Epithelial cell of proximal tubule (primary cell): ENCODE measurements around the gene SNX33. TPM values are rescaled to one million over a fixed set of nuclear protein-coding genes. Genes with fewer than 3 reads are reported as not detected.
"Not testable (repeated sequence)": the region's sequence is repeated elsewhere in the genome, so short reads cannot be mapped to it uniquely, and the experiment has no call there.

Experiments used
- DNase-seq: peaks from one replicate; pipeline ENCODE4 v3.0.0-alpha.2; 2011; ENCODE audit warnings: low read depth
- H3K4me3 ChIP-seq: 2 replicates; pipeline ENCODE4 v1.5.1; 2011; ENCODE audit warnings: low read depth, mild to moderate bottlenecking, low read length
- total RNA-seq: library from RNA; depleted of rRNA; stranded (reverse); fragments of >200 nt; gene quantifications from 2 replicates; pipeline ENCODE4 v1.2.3, GENCODE V29; 2015
- TF ChIP-seq, protein P1 (sequence below): conservative IDR thresholded peaks from 2 replicates; pipeline ENCODE4 v1.5.1; 2012; ENCODE audit warnings: low read depth, mild to moderate bottlenecking, low read length

Gene SNX33
- total RNA-seq, 1 donor from 2014 or later = 6.7 TPM

DNA sequence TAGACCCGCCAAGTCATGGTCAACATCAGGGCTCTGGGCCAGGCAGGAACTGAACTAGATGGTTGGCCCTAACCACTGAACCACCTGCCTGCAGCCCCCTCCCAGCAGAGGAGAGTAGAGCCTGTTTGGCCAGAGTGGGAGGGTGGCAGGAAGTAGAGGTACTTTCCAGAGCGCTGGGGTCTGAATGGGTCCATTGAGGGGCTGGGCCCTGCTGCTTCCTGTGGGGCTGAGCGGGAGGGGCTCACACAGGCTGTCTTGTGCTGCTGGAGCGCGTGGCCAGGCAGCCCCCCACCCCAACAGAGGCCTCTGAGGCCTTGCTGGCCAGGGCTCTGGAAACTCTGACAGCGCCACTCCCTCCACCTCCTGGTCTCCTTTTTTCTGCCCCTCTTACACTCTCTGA, 47.5 kb downstream of the SNX33 start:
- H3K4me3 ChIP-seq = no peak overlapping the region
- DNase-seq = no peak
- TF ChIP-seq, protein P1, sequence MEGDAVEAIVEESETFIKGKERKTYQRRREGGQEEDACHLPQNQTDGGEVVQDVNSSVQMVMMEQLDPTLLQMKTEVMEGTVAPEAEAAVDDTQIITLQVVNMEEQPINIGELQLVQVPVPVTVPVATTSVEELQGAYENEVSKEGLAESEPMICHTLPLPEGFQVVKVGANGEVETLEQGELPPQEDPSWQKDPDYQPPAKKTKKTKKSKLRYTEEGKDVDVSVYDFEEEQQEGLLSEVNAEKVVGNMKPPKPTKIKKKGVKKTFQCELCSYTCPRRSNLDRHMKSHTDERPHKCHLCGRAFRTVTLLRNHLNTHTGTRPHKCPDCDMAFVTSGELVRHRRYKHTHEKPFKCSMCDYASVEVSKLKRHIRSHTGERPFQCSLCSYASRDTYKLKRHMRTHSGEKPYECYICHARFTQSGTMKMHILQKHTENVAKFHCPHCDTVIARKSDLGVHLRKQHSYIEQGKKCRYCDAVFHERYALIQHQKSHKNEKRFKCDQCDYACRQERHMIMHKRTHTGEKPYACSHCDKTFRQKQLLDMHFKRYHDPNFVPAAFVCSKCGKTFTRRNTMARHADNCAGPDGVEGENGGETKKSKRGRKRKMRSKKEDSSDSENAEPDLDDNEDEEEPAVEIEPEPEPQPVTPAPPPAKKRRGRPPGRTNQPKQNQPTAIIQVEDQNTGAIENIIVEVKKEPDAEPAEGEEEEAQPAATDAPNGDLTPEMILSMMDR = no peak

DNA sequence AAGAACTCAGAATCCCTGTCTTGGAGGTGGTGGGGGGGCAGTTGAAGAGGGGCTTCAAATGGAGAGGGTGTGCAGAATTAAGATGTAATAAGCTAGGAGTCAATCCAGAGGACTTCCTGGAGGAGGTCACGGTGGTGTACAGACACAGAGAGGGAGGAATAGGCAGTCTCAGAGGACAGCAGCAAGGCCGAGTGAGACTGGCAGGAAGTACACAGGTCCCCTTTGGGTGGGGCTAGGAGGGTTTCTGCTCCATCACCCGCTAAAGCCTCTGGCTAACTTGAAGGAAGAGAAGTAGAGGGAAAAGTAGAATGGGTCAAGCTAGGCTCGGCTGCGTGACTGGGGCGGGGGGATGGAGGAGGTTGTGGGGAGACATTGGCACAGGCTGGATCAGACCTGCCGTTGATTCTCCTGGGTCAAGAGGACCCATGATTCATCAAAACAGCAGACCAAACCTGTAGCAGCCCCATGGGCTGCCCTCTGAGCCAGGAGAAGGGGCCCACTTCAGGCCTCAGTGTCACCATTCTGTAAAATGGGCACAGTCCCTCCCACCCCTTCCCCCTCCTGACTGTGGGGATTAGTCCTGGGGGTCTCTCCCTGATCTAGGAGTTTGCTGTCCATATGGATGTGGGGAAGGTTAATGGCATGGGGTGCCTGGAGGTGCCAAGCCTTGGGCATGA, 48.1 kb downstream of the SNX33 start:
- TF ChIP-seq, protein P1 = no peak
- DNase-seq = no peak
- no peak overlapping the region for H3K4me3 ChIP-seq

DNA sequence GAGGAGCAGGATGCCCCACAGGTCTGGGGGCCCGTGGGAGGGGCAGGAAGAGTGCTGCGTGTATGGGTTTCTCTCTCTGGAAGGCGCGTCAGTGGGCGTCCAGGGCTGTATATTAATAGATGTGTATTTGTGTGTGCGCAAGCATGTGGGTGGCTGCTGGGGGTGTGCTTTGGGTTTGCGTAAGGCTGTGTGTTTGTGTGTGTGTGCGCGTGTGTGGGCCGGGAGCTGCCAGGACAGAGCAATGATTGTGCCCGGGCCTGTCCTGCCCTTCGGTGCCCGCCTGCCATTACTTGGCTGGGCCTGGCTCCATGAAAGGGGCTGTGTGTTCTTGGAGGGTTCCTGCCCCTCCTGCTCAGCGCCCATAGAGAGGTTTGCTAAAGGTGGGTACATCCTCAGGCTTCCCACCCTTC, 48.6 kb downstream of the SNX33 start:
- H3K4me3 ChIP-seq = no peak overlapping the region
- TF ChIP-seq, protein P1 = no peak
- DNase-seq = no peak

DNA sequence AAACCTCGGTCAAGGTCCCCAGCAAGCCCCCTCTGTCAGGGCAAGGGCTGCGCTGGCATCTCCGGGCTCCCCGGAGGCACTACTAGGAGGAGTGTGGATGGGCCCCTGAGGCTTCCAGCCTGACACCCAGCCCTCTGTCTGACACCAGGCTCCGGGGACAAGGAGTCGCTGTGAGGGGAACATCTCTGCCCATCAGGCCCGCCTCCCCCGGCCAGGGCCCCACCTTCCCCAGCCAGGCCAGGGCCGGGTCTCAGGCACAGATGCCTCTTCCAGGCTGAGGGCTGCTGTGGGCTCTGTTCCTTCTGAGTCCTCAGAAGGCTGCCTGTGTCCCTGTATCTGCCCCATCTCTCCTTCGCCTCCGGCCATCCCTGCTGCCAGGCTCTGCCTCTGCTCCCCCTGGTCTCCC, 49.1 kb downstream of the SNX33 start:
- no peak for DNase-seq
- H3K4me3 ChIP-seq = no peak overlapping the region
- TF ChIP-seq, protein P1 = no peak

DNA sequence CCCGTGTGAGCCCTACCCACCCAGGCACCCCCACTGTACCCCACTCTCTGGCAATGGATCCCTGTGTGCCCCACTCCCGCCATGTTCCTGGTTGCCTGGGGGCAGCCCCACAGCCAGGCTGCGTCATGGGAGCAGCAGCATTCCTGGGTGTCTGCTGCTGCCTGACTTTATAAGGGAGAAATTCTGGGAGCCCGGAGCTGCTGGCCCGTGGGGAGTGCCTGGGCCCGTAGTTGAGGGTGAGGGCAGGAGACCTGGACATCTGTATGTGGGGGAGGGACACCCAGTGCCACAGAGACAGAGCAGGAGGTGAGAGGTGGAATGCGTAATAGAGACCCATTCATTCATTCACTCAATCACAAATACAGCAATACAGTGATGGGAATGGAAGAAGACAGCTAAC, 49.8 kb downstream of the SNX33 start:
- TF ChIP-seq, protein P1 = no peak
- no peak for DNase-seq
- no peak overlapping the region for H3K4me3 ChIP-seq

DNA sequence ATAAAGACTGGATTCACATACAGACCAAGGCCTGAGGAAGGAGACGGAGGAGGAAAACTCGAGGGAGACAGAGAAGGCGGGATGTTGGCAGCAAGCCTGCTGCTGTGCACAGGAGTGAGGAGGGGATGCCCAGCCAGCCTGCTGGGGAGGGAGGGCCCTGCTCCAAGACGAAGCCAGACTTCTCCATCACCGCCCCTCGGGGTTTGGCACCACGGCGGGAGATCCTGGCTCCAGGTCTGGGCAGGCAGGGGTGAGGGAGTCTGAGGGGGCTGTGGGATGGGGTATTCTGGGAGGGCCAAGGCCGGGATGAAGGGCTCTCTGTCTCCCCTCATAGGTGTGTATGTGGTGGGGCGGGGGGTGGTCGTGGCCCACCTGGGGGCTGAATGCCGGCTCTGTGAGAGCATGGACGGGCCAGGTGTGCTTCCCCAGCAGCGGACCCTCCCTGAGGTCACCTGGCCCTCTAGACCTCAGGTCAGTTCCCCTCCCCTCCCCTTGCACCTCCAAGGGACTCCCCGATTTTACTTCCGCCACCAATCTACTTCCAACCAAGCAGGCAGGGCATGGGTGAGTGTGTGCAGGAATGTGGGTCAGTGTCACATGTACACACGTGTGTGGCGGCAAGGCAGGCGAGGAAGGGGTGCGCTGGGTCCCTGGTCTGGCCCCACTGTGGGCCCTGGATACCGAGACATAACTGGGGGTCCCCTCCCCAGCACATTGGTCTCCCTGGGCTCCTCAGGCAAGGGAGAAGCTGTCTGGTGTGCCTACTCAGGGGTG, 50.4 kb downstream of the SNX33 start:
- not testable (repeated sequence) for DNase-seq, H3K4me3 ChIP-seq

DNA sequence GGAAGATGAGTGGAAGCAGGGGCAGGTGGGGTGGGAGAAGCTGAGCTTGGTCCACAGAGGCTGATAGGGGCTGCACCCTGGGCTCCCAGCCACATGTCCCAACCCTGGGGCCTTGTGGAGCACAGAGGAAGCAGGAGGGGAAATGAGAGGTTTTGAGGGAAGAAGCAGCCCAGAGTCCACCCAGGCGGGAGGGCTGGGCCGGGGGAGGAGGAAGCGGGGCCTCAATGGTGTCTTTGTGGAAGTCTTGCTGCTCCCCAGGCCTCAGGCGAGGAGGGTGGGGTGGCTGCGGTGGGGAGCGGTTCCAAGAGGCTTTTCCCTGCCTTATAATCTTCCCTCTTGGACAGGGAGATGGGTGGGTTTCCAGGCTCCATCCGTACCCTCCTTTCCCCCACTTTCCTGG, 51.8 kb downstream of the SNX33 start:
- DNase-seq, H3K4me3 ChIP-seq: not testable (repeated sequence)

DNA sequence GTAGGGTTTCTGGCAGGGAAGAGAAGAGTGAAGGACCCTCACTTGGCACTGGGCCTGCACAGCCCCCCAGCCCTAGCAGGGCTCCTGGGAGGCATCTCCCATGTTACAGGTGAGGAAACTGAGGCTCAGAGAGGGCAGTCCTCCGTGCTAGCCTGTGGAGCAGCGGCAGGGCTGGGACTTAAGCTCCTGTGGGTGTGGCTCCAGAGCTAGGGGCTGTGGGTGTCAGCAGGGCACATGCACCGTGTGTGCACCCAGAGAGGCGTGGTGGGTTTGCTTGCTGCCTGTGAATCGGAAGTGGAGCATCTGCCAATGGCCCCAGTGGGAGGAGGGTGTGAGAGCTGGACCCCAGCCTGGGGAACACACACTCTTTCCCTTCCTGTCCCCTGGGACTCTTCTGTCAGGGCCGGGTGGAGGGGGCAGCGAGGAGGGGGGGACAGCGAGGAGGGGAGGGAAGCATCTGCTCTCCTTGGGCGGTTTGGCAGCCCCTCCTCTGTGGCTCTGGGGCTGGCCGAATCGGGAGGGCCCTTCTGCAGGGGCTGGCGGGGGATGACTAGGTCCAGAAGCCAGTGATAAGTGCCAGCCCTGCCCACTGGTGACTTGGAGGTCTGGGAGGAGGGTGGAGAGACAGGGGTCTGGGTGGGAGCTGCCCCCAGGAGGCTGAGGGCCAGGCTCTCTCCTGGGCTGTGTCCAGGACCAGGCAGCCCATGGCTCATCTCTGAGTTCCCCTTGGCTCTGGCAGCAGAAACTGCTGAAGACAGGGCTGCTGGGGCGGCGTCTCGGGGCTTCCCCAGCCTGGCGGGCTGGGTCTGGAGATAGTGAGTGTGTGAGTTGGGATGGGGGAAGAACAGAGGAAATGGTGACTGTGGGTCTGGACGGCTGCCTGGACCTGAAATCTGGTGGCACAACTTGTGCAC, 52.5 kb downstream of the SNX33 start:
- not testable (repeated sequence) for DNase-seq, H3K4me3 ChIP-seq

DNA sequence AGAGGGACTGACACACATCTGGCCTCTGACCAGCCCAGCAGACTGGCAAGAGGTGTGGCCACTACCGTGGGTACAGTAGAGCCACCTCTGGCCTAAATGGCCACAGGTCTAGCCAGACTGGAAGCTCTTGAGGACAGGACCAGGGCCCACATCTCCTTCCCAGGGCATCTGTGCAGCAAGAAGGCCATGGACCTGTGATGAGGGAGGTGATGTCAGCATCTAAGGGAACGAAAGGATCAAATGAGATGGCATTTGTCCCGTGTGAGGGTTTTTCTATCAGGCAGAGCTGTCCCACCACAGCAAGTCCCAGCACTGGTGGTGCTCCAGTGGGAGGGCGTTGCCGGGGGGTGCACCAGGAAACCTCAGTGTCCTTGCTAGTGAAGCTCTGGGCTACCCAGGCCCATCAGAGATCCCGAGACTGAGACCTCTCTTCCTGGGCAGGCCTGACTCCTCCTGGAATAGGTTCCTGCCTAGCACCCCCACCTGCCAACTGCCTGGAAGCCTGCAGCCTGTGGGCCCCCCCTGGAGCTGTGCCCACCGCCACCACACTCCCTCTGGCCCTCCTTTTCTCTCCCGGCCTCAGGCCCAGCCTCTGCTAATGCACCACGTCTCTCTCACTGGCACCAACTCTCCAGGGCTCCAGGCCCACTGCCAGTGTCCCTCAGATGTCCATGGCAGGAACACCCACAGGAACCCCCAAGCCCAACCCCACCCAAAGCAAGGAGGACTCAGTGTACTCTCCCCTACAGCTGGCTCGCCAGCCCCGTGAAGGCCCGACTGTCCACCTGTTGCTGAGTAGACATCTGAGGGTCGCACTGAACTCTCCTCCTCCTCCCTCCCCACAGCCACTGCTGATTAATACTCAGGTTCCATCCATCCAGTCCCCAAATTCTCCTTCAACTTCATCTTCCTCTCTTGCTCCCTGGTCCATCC, 53.6 kb downstream of the SNX33 start:
- not testable (repeated sequence) for DNase-seq, H3K4me3 ChIP-seq
